Parathyroid adenoma (tissue), 2 donors: ENCODE data around the gene TENM3.

Source experiments
- H2AFZ ChIP-seq: fragments of 300-600 bp; sonication (generic); one replicate; pipeline ENCODE4 v1.7.0; 2017; ENCODE audit warnings: antibody characterized with exemption, mild to moderate bottlenecking
- H3K27ac ChIP-seq: fragments of 300-600 bp; sonication (generic); one replicate; pipeline ENCODE4 v1.7.0; 2017
- H3K27me3 ChIP-seq: fragments of 300-600 bp; sonication (generic); one replicate; pipeline ENCODE4 v1.7.0; 2017; ENCODE audit warnings: low read length; ENCODE audit not compliant: control insufficient read depth, insufficient read depth
- H3K36me3 ChIP-seq: fragments of 300-600 bp; sonication (generic); one replicate; pipeline ENCODE4 v1.7.0; 2017; ENCODE audit warnings: low read length; ENCODE audit not compliant: control insufficient read depth, insufficient read depth
- H3K4me1 ChIP-seq: fragments of 300-600 bp; sonication (generic); one replicate; pipeline ENCODE4 v1.7.0; 2017; ENCODE audit warnings: control low read depth
- H3K4me2 ChIP-seq: fragments of 300-600 bp; sonication (generic); one replicate; pipeline ENCODE4 v1.7.0; 2017; ENCODE audit warnings: low read length
- H3K4me3 ChIP-seq: fragments of 300-600 bp; sonication (generic); one replicate; pipeline ENCODE4 v1.7.0; 2017; ENCODE audit warnings: low read depth, low read length
- H3K79me2 ChIP-seq: fragments of 300-600 bp; sonication (generic); one replicate; pipeline ENCODE4 v1.7.0; 2017; ENCODE audit warnings: control low read depth
- H3K9ac ChIP-seq: fragments of 300-600 bp; sonication (generic); one replicate; pipeline ENCODE4 v1.7.0; 2017; ENCODE audit warnings: mild to moderate bottlenecking
- H3K9me3 ChIP-seq: fragments of 300-600 bp; sonication (generic); one replicate; pipeline ENCODE4 v1.7.0; 2017; ENCODE audit warnings: low read length; ENCODE audit not compliant: control insufficient read depth
- TF ChIP-seq, protein P1 (sequence below): fragments of 300-600 bp; sonication (generic); IDR thresholded peaks from one replicate; pipeline ENCODE4 v1.7.0; 2017; ENCODE audit warnings: antibody characterized with exemption, mild to moderate bottlenecking
- donor health status: primary hyperparathyroidism.

Gene TENM3

GRCh38 chr4:182705389-182705788 is 462.2 kb downstream of the TENM3 start:
- Histone ChIP-seq H3K4me1 (no peaks in the 10 kb centered on the region), H3K79me2 (no peaks in the 10 kb centered on the region), H3K27ac (no peak overlapping the region), H3K9ac (no peak overlapping the region), H3K9me3 (no peaks in the 10 kb centered on the region), H3K4me3 (no peak overlapping the region), H2AFZ (no peak overlapping the region), H3K4me2 (no peak overlapping the region), H3K27me3 (no peaks in the 10 kb centered on the region), H3K36me3 (no peaks in the 10 kb centered on the region)
- TF ChIP-seq, protein P1, sequence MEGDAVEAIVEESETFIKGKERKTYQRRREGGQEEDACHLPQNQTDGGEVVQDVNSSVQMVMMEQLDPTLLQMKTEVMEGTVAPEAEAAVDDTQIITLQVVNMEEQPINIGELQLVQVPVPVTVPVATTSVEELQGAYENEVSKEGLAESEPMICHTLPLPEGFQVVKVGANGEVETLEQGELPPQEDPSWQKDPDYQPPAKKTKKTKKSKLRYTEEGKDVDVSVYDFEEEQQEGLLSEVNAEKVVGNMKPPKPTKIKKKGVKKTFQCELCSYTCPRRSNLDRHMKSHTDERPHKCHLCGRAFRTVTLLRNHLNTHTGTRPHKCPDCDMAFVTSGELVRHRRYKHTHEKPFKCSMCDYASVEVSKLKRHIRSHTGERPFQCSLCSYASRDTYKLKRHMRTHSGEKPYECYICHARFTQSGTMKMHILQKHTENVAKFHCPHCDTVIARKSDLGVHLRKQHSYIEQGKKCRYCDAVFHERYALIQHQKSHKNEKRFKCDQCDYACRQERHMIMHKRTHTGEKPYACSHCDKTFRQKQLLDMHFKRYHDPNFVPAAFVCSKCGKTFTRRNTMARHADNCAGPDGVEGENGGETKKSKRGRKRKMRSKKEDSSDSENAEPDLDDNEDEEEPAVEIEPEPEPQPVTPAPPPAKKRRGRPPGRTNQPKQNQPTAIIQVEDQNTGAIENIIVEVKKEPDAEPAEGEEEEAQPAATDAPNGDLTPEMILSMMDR = no peak

DNA sequence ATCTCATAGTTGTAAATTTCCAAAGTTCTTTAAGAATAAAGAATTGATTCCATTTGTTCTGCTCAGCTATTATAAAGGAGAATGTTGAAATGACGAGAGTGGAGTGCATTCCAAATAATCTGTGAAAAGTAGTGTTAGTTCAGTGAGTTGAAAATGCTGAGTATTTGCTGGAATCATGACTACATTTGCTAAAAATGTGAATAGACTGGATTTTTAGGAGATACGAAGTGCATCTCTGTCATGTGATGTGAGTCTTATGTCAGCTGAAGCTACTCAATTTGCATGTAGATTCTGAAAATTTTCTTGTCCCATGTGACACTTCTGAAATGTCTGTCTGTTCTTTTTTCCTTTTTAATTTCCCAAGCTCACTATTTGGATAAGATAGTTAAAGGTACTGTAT is 468.0 kb downstream of the TENM3 start:
- Histone ChIP-seq H3K9ac (no peak overlapping the region), H2AFZ (no peak overlapping the region), H3K27me3 (no peaks in the 10 kb centered on the region), H3K4me3 (no peak overlapping the region), H3K4me1 (no peaks in the 10 kb centered on the region), H3K36me3 (no peaks in the 10 kb centered on the region), H3K27ac (no peak overlapping the region), H3K9me3 (no peaks in the 10 kb centered on the region), H3K79me2 (no peaks in the 10 kb centered on the region), H3K4me2 (no peak overlapping the region)
- TF ChIP-seq, protein P1 = no peak

DNA sequence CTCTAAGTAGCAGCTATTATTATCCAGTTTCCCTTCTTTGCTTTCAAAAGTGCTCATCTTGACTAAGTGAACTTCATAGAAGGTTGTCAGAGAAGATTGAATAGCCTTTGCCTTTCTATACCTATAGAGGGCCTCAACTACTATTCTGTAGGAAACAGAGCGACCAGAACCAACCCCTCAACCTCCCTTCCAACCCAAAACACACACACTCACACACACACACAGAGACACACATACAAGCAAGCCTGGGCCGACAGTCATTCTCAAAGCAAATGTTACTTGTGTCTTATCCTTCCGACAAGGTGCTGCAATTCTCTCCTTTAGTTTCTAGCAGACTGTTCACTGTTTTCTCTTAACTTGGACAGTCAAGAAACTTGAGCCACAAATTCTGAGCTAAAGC is 472.3 kb downstream of the TENM3 start:
- H3K4me1 ChIP-seq = no peaks in the 10 kb centered on the region
- TF ChIP-seq, protein P1 = no peak
- H3K36me3 ChIP-seq = no peaks in the 10 kb centered on the region
- no peaks in the 10 kb centered on the region for H3K9me3 ChIP-seq
- no peaks in the 10 kb centered on the region for H3K79me2 ChIP-seq
- no peak overlapping the region for H3K27ac ChIP-seq
- H3K4me2 ChIP-seq = no peak overlapping the region
- H3K27me3 ChIP-seq = no peaks in the 10 kb centered on the region
- no peak overlapping the region for H3K4me3 ChIP-seq
- H2AFZ ChIP-seq = no peak overlapping the region
- no peak overlapping the region for H3K9ac ChIP-seq

DNA sequence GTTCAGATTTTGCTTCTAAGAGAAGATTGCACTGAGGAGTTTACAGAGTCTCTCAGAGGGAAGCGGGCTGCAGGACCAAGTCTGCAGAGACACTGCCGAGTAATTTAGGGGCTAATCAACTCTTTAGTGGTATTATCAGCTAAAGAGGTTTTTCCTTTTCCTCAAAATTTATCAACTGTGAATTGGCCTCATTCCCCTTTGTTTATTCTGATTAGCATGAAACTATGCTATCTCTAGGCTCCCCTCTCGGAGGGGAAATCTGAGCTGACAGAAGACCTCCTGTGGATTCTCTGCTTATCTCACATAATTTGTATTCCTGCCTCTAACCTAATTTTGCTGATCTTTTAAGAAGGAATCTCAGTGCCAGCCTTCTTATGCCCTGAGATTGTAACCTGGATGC is 473.0 kb downstream of the TENM3 start:
- Histone ChIP-seq H3K4me3 (no peak overlapping the region), H3K9me3 (no peaks in the 10 kb centered on the region)

More for the DNA sequence above, 473.0 kb downstream of the TENM3 start:
- TF ChIP-seq, protein P1 = no peak
- no peaks in the 10 kb centered on the region for H3K27me3 ChIP-seq
- H3K4me1 ChIP-seq = no peaks in the 10 kb centered on the region
- H3K4me2 ChIP-seq = no peak overlapping the region
- H3K36me3 ChIP-seq = no peaks in the 10 kb centered on the region
- no peak overlapping the region for H2AFZ ChIP-seq
- no peak overlapping the region for H3K9ac ChIP-seq
- no peaks in the 10 kb centered on the region for H3K79me2 ChIP-seq
- no peak overlapping the region for H3K27ac ChIP-seq
